GM19455 (cell line): ENCODE measurements around the gene RGSL1.

Experiments
- ATAC-seq: cut with Tn5 transposase; IDR thresholded peaks from one replicate; pipeline ENCODE4 v1.9.1; 2021; ENCODE audit not compliant: unreplicated experiment

The RGSL1 gene

DNA sequence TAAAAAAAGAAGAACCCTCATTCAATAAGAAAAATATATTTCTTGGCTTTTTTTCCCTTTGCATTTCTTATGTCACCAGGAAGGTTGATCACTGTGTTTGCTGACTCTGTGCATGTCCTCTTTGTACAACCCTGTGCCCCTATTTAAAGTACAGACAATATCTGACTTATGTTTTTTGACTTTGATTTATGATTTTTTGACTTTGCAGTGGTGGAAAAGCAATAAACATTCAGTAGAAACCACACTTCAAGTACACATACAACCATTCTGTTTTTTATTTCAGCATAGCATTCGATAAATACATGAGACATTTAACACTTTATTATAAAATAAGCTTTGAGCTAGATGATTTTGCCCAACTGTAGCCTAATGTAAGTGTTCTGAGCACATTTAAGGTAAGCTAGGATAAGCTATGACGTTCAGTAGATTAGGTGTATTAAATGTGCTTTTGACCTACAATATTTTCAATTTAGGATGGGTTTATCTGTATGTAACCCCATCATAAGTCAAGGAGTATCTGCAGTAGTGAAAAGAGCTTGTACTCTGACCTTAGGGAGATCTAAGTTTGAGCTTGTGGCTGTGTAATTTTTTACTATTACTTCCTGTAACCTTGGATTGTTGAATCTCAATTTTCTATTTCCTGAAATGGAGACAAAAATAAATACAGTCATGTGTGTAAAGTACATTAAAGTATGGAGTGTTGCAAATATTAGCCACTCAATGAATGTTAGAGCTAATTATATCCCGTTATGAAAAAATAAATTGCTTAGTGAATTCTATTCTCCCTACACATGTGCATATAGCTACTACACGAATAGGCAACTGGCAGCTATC, 137.9 kb downstream of the RGSL1 start:
- ATAC-seq, result no peak

DNA sequence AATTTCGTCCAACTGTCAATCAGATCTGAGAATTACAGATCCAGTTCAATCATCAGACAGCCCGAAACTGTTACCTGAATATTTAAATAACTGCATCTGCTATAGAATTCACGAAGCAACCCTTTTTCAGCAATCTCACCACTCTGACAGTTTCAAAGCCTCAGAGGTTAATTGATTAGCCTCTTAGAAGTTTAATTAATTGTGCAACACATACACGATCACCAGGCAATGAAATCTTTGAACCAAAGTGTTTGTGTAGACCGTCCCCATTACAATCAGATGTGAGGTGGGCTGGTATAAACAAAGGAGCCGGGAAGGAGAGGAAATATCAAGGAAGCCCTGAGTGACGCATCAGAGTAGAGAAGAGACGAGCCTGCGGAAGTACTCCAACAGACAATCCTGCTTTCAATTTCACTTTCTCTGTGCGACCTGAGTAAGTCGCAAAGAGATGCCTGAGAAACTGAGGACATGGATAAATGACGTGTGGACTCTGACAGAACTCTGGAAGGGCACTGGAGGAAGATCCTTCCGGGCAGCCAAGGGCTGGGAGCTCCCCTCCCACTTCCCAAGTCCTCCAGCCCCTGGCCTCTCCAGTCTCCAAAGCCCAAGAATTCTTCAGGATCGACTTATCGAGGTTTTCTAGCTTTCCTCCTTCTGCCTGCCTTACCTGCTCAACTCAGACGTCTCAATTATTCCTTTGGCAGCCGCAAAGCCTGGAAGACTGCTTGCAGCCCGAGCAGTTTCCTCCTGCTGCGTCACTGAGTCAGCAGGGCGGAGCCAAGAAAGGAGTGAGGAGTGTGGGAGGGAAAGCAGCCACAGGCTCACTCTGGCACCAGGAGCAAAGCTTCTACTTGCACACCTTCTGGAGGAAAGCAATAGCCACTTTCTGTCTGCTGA, 138.8 kb downstream of the RGSL1 start, which contains the start of gene RNASEL:
Gene RNASEL (minus strand): TSS at position 757 of the 897 bp plus-strand sequence. CDS start 2,450 bp downstream, outside the sequence.
- ATAC-seq, result peak; percentile 93

DNA sequence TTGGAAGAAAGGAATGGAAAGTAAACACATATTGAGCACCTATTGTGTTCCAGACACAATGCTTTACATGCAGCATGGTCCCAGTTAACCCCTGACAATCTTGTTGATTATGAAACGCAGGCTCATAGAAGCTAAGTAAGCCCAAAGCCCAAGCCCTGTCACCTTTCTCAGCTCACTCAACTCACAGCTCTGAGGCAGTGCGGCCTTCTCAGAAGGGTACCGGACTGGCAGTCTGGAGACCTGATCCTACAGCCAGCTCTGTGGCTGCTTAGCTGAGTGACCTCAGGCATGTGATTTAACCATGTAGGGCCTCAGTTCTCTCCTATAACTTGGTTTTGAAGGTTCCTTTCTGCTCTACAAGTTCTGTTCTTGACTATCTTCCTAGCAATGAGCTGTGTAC, 139.6 kb downstream of the RGSL1 start:
- no peak for ATAC-seq

DNA sequence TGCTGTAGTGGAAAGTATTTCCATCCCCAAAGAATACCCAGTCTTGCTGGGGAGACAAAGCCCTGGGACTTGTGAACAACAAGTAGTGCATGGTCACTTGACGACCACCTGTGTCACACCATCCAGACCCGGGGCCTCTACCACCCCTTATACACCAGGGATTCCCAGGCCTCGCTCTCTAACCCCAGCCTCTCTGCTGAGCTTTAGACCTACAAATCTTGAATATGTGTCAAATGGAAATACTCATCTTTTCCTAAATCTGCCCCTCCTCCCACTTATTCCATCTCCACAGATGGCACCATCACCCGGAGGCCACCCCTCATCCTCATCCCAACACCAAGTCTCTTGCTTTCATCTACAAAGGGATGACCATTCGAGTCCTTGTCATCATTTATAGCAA, 140.0 kb downstream of the RGSL1 start:
- no peak for ATAC-seq

DNA sequence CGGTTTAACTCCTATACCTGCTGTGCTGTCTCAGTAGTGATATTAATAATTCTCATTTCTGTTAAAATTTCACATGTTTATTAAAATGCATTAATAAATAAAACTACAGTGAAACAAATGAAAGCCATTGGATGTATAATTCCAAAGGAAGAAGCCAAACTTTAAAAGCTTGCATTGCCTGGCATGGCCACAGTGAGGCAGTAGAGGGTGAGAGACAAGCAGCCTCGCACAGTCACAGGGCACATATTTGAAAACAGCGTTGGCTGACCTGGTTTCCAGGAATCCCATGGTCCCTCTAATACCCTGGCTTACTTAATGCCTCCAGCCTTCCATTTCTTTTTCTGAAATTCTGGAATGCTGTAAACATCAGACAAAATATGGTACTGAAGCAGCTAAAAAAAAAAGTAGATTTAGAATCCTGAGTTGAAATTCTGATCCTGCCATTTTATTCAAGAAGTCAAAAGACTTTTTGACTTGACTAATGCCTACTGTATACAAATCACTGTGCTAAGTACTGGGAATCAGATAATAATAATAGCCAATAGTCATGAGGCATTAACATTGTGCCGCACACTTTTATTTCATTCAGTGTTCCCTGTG, 145.8 kb downstream of the RGSL1 start:
- no peak for ATAC-seq

DNA sequence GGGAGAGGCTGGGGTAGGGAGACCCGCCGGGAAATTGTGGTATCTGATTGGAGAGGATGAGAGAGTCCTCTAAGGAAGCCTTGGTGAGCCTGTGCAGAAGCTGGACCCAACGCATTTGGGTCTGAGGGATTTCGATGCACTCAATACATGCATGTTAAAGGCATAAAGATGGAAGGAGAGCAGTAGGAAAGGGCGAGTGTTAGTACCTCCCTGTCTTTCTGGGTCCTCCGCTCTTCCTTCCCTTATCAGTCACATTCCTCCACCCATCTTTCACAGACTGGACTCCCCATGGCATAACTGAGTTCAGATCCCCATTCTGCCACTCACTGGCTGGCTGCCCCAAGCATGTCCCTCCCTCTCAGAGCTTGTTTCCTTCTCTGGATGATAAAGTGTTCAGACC, 147.0 kb downstream of the RGSL1 start:
- ATAC-seq, result no peak

DNA sequence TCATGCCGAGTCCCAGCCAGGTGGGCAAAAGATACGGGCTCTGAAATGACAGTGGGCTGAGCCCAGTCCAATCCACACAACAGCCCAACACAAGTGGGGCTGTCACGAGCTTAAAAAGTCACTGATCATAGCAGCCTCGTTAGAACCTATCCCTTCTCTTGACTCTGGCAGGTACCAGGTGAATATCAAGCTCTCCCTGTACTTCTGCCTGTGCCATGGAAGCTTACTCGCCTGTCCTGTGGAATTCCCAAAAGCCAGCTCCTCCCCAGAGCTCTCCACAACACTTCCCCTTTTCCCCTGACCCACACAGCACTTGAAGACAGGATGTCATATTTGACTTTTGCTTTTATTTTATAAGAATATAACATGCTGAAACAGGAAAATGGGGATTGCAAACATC, 148.3 kb downstream of the RGSL1 start:
- ATAC-seq, result no peak

DNA sequence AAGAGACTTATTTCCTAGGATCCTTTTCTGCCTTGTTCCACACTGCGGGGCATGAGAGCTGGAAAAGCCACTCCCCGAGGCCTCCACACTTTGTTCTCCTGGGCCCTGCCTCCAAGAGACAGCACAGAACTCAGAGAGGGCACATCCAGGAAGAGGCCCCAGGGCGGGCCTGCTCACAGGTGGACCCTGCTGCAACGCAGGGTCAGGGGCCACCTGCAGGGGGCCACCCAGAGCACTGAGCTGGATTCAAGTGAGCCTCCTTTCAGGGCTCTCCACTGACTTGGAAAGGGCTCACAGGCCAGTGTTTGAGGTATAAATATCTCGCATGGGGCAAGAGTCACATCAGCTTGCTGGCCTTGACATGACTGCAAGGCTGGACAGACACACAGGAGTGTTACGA, 149.4 kb downstream of the RGSL1 start:
- no peak for ATAC-seq

DNA sequence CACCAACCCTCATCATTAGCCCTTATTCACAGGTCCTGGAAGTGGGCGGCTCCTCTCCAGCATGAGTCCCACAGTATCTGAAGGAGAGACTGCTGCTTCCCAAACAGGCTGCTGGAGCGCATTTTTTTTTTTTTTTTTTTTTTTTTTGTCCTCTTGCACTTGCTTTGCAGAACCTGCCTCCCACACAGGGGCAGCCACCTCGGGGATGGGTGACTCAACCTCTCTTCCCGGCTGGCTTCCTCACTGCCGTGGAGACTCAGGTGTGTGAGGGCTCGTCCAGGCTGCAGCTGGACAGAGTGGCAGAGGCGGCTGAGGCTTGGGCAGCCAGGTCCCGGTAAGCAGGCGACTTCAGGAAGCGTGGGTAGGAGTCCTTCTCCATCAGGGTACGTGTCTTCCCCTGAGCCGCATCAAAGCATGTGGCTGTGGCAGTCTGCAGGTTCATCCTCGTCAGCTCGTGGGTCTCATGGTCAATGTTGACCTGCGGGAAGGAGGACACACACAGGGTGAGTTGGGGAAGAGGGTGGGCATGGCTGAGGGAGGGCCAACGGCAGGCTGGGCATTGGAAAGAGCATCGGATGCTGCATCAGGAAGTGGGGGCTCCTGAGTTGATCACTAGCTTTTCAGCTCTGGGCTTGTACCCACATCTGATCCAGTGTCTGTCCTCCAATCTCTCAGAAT, 150.2 kb downstream of the RGSL1 start:
- no peak for ATAC-seq

DNA sequence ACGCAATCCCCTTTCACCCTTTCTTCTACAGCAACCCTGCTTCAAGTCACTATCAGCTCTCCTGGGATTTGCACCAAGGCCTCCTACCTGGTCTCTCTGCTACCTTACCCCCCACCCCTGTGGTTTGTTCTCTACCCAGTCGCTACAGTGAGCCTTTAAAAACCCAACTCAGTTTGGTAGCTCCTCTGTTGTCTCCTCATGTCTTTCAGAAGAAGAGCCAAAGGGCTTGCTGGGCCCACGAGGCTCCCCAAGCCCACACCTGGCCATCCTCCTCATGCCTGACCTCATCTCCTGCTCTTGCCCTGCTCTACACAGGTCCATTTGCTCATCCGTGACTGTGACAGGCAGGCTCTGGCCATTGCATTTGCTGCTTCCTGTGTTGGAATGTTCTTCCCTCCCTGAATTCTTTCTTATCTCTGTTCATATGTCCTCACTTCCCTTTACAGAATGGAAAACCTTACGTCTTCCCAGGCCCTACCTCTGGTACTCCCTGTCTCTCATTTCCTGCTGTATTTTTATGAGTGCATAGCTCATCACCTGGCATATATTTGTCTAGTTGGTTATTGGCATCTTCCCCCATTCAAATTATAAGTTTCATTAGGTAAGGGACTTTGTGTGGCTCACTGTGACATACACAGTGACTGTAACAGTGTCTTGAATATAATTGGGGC, 150.9 kb downstream of the RGSL1 start:
- ATAC-seq, result no peak

DNA sequence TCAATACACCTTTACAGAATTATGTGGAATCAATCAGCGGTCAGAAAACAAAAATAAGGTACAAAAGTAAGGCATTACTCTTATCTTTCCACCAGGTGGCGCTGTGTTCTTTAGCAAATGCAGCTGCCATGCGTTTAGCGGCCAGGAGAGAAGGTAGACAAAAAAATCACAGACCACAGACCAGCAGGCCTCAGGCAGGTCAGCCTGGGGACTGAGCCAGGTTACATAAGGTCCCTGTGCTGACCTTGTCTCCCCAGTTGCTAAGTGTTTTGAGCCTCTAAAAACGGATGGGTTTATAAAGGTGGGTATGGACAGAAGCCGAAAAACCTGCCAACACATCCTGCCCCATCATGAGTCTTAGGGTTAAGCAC, 151.5 kb downstream of the RGSL1 start:
- no peak for ATAC-seq

DNA sequence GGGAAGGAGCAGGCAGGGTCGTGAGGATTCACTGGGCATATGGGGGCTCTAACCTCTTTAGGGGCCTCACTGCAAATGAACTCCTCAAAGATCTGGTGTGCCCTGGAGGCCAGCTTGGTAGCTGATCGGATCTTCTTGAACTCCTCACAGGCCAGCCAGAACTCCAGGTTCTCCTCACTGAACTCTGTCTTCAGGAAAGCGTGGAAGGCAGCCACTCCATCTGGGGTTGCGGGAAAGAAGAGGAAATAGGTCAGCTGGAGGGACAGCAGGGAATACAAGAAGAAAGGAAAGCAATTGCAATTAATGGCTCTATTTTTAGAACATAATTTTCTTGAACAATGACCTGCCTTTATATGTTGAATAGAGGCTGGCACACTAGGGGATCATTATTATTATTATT, 152.0 kb downstream of the RGSL1 start:
- ATAC-seq, result no peak

DNA sequence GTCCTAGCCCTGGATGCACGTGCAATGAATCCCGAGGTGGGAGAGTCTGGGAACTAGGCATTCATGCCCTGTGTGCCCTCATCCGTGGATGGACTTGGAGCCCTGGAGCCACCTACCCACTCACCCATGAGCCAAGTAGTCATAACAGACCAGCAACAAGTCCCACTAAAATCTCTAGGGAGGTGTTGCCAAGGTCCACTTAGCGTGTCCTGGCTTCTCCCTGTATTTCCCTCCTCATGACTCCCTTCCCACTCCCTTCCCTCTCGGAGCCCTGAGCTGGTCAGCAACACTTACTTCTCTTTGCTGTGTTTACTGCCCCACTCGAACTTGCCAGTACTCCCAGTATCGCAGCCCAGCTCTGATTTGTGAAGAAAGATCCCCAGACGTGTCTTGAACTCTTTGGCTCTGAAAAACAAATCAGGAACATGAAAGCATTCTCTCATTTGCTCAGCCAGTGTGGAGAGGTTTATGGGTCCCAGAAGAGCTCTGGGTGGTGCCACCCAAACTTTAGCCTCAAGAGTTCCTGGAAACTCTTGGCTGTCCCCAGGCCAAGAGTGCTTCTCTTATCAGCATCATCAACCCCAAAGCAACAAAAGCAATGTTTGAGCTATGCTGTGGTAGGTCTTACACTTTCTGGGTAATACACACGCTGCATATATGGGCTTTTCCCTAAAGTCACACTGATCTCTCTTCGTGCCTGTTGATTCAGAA, 153.1 kb downstream of the RGSL1 start:
- no peak for ATAC-seq

DNA sequence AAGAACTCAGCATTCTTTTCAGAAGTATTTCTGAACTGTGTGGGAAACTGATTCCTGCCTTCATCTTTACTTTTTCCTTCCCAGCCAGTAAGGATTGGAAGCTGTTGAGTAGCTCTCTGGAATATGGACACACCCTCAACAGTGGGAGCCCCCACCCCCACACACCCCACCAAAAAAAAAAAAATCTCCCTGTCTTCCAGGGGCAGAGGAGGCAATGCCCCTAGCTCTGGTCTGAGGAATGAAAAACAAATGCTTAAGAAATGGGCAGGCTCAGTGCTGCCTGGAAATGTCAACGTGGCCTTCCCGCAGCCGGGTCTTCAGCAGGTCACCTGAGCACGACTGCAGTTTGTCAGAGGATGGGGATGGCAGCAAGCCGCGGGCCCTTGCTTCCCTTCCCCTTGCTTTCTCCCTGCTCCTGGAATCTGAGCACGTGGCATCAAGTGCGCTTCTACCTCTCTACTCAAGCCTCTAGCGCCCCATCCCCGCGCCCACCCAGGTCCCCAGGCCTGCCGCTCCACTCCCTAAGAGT, 153.8 kb downstream of the RGSL1 start:
- peak; percentile 23 for ATAC-seq

DNA sequence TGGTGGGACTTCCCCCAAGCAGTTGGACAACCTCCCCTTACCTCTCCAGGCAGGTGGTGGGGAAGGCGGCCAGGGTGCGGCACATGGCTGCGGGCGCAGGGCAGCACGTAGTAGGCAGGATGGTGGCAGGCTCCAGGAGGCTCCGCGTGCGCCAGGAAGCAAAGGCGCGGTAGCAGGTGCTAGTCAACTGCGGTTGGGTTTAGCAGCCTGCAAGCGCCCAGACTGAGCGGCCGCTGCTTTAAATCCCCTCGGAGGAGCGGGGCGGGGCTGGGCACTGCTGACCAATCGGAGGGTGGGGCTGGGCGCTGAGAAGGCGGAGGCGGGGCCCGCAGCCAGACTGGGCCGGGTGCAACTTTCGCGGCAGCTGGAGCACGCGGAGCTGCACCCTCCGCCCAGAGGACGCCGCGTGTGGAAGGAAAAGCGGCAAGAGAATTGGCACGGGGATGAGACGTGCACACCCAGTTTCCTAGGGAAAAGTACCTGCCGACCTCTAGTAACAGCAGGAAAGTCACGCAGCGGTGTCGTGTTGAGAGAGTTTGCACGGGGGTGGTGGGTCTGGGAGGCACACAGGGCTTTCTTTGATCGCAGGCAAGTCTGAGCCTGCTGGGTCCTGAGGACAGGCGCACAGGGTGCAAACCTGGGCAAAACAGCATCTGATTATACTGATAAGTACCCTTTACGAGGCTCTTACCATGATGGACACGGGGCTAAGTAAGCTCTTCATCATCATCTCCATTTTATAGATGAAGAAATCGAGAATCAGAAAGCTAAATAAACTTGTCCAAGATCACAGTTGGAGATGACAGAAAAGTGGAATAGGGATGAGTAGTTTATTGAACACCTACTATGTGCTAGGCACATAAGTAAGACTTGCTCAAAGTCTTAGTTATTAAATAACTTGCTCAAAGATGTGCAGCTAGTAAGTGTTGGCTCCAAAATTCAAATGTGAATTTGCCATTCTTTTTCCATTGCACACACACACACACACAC, 154.5 kb downstream of the RGSL1 start, which contains the start of gene RGS16:
Gene RGS16 (minus strand): TSS at position 215 of the 990 bp plus-strand sequence. CDS start 130 bp downstream, at position 85.
- ATAC-seq, result peak; percentile 90

DNA sequence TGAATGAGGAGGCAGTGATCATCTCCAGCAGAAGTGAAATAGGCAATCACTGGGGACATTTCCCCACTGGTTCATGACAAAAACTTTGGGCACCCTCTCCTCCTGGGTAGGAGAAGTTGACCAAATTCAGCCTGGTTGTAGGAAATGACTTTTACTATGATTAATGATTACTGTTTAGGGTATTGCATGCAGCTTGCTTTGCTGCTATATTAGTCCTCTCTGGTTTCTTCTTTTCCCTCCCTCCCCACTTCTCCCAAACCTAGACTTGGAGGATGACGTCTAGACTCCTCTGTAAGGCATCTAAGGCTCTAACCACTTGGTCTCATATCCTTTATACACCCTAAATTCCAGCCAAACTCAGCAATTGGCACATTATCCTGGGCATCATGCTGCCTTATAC, 157.6 kb downstream of the RGSL1 start:
- ATAC-seq, result no peak

DNA sequence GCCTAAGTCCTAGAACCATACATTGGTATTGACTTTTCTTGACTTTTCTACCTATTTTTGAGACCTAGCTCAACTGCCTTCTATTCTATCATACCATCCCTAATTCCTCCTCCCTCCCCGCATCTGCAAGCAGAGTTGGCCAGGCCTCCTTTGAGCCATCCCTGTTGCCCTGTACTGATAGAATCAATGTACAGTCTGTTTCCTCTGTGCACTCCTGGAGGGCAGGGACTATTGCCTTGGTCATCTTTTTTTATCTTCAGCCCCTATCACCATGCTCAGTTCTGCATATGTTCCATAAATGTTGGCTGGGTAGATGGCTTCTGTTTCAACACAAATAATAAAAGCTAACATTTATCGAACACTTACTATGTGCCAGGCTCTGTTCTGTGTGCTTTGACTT, 158.3 kb downstream of the RGSL1 start:
- ATAC-seq, result no peak
